T-helper 1 cell treated with Interleukin-12 subunit alpha and Interleukin-12 subunit beta and Interleukin-4 antibody, amounts not matched to agents 30 μg/mL and 1 μg/mL, for 36 hours (primary cell): ENCODE measurements around the gene SFMBT2.

Experiments used
- H3K27ac Mint-ChIP-seq: one replicate; pipeline ENCODE4 v1.8.0; 2021; ENCODE audit warnings: mild to moderate bottlenecking, mixed read lengths
- H3K27me3 Mint-ChIP-seq: one replicate; pipeline ENCODE4 v1.8.0; 2021; ENCODE audit warnings: low read depth, mixed read lengths
- H3K36me3 Mint-ChIP-seq: one replicate; pipeline ENCODE4 v1.8.0; 2021; ENCODE audit warnings: low read depth, mixed read lengths
- H3K4me1 Mint-ChIP-seq: one replicate; pipeline ENCODE4 v1.8.0; 2021; ENCODE audit warnings: low read depth, mixed read lengths
- H3K4me3 Mint-ChIP-seq: one replicate; pipeline ENCODE4 v1.8.0; 2021; ENCODE audit warnings: mild to moderate bottlenecking, moderate library complexity, mixed read lengths
- H3K9me3 Mint-ChIP-seq: one replicate; pipeline ENCODE4 v1.8.0; 2021; ENCODE audit warnings: mixed read lengths

The SFMBT2 gene

GRCh38 chr10:7119325-7120015 lies 291.4 kb downstream of the SFMBT2 start:
- no peak overlapping the region for H3K27ac Mint-ChIP-seq
- peaks cover 52% of the 10 kb centered on the region for H3K27me3 Mint-ChIP-seq

DNA sequence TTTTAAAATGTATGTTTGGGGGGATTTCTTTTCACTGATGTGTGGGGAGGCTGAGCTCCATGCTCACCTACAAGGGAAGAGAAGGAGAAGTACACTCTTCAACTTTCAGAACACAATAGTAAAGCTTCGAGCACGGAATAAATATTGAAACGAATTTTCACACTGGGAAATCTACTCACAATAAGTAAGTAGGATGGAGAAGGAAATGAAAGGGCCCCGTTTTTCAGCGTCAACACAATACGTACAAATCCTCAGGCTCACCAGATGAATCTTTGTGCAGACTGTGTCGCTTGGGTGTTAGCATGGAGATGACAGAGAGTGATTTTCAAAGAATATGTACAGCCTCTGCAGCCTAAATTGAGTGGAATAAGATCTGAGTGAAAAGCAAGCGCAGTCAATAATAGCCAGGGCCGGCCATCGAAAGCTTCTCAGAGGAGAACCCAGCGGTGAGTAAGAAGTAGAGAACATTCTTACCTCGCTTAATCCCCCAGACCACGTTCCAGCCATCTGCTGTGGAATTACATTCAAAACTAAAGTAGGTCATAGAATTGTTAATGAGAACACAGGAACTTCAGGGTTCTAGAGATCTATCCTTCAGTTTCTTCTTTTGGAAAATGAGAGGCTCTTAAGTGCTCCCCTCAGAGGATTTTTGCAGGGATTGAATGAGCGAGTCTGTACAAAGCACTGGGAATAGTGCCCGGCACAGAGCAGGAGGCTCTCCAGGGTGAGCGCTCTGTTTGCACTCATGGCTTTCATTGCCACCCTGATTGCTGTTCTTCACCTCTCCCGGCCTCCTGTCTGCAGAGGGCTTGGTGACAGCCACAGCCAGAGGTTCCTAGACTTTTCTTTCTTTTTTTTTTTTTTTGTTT lies 292.8 kb downstream of the SFMBT2 start:
- no peaks in the 10 kb centered on the region for H3K36me3 Mint-ChIP-seq
- no peak overlapping the region for H3K4me3 Mint-ChIP-seq
- H3K27me3 Mint-ChIP-seq = peaks cover 40% of the 10 kb centered on the region
- H3K4me1 Mint-ChIP-seq = peaks cover 6% of the 10 kb centered on the region
- no peak overlapping the region for H3K27ac Mint-ChIP-seq
- H3K9me3 Mint-ChIP-seq = no peaks in the 10 kb centered on the region

More at GRCh38 chr10:7119325-7120015, 291.4 kb downstream of the SFMBT2 start:
- Mint-ChIP-seq H3K4me1 (peaks cover 6% of the 10 kb centered on the region), H3K9me3 (no peaks in the 10 kb centered on the region), H3K4me3 (no peak overlapping the region), H3K36me3 (no peaks in the 10 kb centered on the region)

GRCh38 chr10:7117177-7117799 lies 293.5 kb downstream of the SFMBT2 start:
- no peak overlapping the region for H3K4me3 Mint-ChIP-seq
- H3K27ac Mint-ChIP-seq = no peak overlapping the region
- H3K4me1 Mint-ChIP-seq = peaks cover 6% of the 10 kb centered on the region
- H3K9me3 Mint-ChIP-seq = no peaks in the 10 kb centered on the region
- peaks cover 32% of the 10 kb centered on the region for H3K27me3 Mint-ChIP-seq
- H3K36me3 Mint-ChIP-seq = no peaks in the 10 kb centered on the region

GRCh38 chr10:7111561-7111960 lies 299.3 kb downstream of the SFMBT2 start:
- H3K4me1 Mint-ChIP-seq = no peaks in the 10 kb centered on the region
- no peak overlapping the region for H3K4me3 Mint-ChIP-seq
- peaks cover 7% of the 10 kb centered on the region for H3K9me3 Mint-ChIP-seq
- no peaks in the 10 kb centered on the region for H3K36me3 Mint-ChIP-seq
- no peak overlapping the region for H3K27ac Mint-ChIP-seq
- peaks cover 20% of the 10 kb centered on the region for H3K27me3 Mint-ChIP-seq

- no peaks in the 10 kb centered on the region for H3K4me1 Mint-ChIP-seq
- H3K27ac Mint-ChIP-seq = no peak overlapping the region
- no peak overlapping the region for H3K4me3 Mint-ChIP-seq
Observed at GRCh38 chr10:7111089-7111488, 299.7 kb downstream of the SFMBT2 start.

More at GRCh38 chr10:7111089-7111488, 299.7 kb downstream of the SFMBT2 start:
- peaks cover 7% of the 10 kb centered on the region for H3K9me3 Mint-ChIP-seq
- no peaks in the 10 kb centered on the region for H3K36me3 Mint-ChIP-seq
- H3K27me3 Mint-ChIP-seq = peaks cover 17% of the 10 kb centered on the region
